LHCN-M2 (cell line): ENCODE data around the gene TCF25. TPM values are rescaled to one million over a fixed set of nuclear protein-coding genes. Genes with fewer than 3 reads are reported as not detected.

Experiments used
- total RNA-seq: library from RNA; depleted of rRNA; stranded (reverse); fragments of >200 nt; gene quantifications from 2 replicates; pipeline ENCODE4 v1.2.3, GENCODE V29; 2014; rRNA removed

TCF25 gene
- total RNA-seq, 1 experiment from 2014 or later = 171 TPM

Other genes starting within 250 kb of the TCF25 start
- gene CHMP1A, start 215.9 kb upstream of the TCF25 start, total RNA-seq = 97.0 and 107 TPM in 2 replicates
- gene SPATA33, start 215.8 kb upstream of the TCF25 start, total RNA-seq = 10.7 and 10.9 TPM in 2 replicates
- gene CDK10, start 186.9 kb upstream of the TCF25 start, total RNA-seq = 60.1 and 67.6 TPM in 2 replicates
- 13.7 and 17.9 TPM in 2 replicates for gene SPATA2L, start 171.9 kb upstream of the TCF25 start, total RNA-seq
- 9.8 and 10.0 TPM in 2 replicates for gene VPS9D1, start 152.7 kb upstream of the TCF25 start, total RNA-seq
- gene ZNF276, start 152.1 kb upstream of the TCF25 start, total RNA-seq = 10.6 and 11.7 TPM in 2 replicates
- gene FANCA, start 56.9 kb upstream of the TCF25 start, total RNA-seq = 38.9 and 45.3 TPM in 2 replicates
- gene SPIRE2, start 45.1 kb upstream of the TCF25 start, total RNA-seq = 6.9 and 7.1 TPM in 2 replicates
- gene MC1R, start 45.3 kb downstream of the TCF25 start, total RNA-seq = 7.6 and 7.7 TPM in 2 replicates
- 443 and 463 TPM in 2 replicates for gene TUBB3, start 49.8 kb downstream of the TCF25 start, total RNA-seq
- 78.2 and 87.1 TPM in 2 replicates for gene DEF8, start 75.2 kb downstream of the TCF25 start, total RNA-seq
- 8.5 and 10.8 TPM in 2 replicates for gene DBNDD1, start 145.9 kb downstream of the TCF25 start, total RNA-seq
- gene PRDM7, start 203.7 kb downstream of the TCF25 start, total RNA-seq = not detected in 2 replicates